Spleen (tissue), 7 donors: ENCODE data around the gene CHCHD3.

Experiments
- CTCF ChIP-seq, 11 experiments: fragments of 200-600 bp in 7 of 11; fragments of 450-650 bp in 4 of 11; sonication (generic) in 4 of 11; IDR thresholded peaks in 8 of 11; conservative IDR thresholded peaks in 3 of 11; 1 replicate in 7 of 11; 2 replicates in 4 of 11; pipeline versions ENCODE4 v1.4.0 to v1.8.0; 2016 to 2021; ENCODE audit warnings: antibody characterized with exemption in 11 of 11, inconsistent platforms in 4 of 11, mild to moderate bottlenecking in 1 of 11
- POLR2A ChIP-seq, 3 donors: fragments of 450-650 bp; IDR thresholded peaks; one replicate each; pipeline ENCODE4 v1.5.1; 2017; ENCODE audit warnings: antibody characterized with exemption in 3 of 3, mild to moderate bottlenecking in 1 of 3
- donor health status: DM: no; HTN: no; CAD: no; lungs with moderate emphysema.
- donor health status: DM: no; HTN: no; CAD: no.
- donor health status: DM: no; HTN: no; CAD: no.

DNA sequence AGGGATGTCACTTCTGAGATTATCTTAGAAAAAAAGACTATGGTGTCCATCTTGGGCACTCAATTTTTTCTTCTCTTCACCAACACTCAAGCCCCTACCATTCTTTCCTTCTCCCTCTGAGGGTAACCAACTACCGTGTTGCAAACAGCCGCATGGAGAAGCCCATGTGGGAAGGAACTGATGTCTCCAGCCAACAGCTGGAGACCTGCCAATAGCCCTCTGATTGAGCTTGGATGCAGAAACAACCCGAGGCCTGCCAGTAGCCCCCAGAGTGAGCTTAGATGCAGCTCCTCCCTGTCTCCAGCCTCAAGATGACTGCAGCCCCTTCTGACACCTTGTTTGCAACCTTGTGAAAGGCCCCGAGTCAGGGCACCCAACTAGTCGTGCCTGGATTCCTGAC, 36.4 kb upstream of the CHCHD3 start:
- TF ChIP-seq CTCF (IDR thresholded peaks at IDR 0.05 in 8 of 11, conservative IDR thresholded peaks at IDR 0.05 in 3 of 11) (no peak), POLR2A (IDR thresholded peaks at IDR 0.05) (no peak)
